ENCODE results near the gene NCOA7. TPM values are rescaled to one million over a fixed set of nuclear protein-coding genes. Genes with fewer than 3 reads are reported as not detected.

Gene NCOA7
- total and polyA plus RNA-seq, 2 of the 8 experiments (the other 6 are each of a cell fraction or from before 2014, with no cell fraction given) = 2.6 to 10.7 TPM

DNA sequence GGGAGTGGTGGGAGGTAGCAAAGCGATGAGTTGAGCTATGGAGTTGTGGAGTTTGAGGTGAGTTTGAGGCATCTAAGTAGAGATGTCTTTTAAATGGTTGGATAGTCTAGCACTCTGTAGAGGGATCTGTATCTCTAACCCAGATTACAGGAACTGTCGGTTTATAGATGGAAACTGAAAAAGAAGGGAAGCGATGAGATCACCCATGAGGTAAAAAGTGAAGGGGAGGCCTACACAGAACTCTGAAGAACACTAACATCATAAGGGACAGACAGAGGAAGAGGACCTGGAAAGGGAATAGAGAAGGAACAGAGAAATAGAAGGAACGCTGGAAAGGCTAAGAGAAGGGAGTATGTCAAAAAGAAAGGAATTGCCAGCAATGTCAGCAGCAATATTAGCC is 168.3 kb downstream of the NCOA7 start (continued):
- TF ChIP-seq, protein P1, sequence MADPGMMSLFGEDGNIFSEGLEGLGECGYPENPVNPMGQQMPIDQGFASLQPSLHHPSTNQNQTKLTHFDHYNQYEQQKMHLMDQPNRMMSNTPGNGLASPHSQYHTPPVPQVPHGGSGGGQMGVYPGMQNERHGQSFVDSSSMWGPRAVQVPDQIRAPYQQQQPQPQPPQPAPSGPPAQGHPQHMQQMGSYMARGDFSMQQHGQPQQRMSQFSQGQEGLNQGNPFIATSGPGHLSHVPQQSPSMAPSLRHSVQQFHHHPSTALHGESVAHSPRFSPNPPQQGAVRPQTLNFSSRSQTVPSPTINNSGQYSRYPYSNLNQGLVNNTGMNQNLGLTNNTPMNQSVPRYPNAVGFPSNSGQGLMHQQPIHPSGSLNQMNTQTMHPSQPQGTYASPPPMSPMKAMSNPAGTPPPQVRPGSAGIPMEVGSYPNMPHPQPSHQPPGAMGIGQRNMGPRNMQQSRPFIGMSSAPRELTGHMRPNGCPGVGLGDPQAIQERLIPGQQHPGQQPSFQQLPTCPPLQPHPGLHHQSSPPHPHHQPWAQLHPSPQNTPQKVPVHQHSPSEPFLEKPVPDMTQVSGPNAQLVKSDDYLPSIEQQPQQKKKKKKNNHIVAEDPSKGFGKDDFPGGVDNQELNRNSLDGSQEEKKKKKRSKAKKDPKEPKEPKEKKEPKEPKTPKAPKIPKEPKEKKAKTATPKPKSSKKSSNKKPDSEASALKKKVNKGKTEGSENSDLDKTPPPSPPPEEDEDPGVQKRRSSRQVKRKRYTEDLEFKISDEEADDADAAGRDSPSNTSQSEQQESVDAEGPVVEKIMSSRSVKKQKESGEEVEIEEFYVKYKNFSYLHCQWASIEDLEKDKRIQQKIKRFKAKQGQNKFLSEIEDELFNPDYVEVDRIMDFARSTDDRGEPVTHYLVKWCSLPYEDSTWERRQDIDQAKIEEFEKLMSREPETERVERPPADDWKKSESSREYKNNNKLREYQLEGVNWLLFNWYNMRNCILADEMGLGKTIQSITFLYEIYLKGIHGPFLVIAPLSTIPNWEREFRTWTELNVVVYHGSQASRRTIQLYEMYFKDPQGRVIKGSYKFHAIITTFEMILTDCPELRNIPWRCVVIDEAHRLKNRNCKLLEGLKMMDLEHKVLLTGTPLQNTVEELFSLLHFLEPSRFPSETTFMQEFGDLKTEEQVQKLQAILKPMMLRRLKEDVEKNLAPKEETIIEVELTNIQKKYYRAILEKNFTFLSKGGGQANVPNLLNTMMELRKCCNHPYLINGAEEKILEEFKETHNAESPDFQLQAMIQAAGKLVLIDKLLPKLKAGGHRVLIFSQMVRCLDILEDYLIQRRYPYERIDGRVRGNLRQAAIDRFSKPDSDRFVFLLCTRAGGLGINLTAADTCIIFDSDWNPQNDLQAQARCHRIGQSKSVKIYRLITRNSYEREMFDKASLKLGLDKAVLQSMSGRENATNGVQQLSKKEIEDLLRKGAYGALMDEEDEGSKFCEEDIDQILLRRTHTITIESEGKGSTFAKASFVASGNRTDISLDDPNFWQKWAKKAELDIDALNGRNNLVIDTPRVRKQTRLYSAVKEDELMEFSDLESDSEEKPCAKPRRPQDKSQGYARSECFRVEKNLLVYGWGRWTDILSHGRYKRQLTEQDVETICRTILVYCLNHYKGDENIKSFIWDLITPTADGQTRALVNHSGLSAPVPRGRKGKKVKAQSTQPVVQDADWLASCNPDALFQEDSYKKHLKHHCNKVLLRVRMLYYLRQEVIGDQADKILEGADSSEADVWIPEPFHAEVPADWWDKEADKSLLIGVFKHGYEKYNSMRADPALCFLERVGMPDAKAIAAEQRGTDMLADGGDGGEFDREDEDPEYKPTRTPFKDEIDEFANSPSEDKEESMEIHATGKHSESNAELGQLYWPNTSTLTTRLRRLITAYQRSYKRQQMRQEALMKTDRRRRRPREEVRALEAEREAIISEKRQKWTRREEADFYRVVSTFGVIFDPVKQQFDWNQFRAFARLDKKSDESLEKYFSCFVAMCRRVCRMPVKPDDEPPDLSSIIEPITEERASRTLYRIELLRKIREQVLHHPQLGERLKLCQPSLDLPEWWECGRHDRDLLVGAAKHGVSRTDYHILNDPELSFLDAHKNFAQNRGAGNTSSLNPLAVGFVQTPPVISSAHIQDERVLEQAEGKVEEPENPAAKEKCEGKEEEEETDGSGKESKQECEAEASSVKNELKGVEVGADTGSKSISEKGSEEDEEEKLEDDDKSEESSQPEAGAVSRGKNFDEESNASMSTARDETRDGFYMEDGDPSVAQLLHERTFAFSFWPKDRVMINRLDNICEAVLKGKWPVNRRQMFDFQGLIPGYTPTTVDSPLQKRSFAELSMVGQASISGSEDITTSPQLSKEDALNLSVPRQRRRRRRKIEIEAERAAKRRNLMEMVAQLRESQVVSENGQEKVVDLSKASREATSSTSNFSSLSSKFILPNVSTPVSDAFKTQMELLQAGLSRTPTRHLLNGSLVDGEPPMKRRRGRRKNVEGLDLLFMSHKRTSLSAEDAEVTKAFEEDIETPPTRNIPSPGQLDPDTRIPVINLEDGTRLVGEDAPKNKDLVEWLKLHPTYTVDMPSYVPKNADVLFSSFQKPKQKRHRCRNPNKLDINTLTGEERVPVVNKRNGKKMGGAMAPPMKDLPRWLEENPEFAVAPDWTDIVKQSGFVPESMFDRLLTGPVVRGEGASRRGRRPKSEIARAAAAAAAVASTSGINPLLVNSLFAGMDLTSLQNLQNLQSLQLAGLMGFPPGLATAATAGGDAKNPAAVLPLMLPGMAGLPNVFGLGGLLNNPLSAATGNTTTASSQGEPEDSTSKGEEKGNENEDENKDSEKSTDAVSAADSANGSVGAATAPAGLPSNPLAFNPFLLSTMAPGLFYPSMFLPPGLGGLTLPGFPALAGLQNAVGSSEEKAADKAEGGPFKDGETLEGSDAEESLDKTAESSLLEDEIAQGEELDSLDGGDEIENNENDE (IDR thresholded peaks at IDR 0.05; ENCODE audit: insufficient replicate concordance, low read length) = no peak
- TF ChIP-seq EP300 (IDR thresholded peaks at IDR 0.05; ENCODE audit: borderline replicate concordance in 1 of 2, low read depth in 2 of 2, low read length in 2 of 2) (no peak), SP4 (IDR thresholded peaks at IDR 0.05; ENCODE audit: low read length) (no peak), CBX8 (IDR thresholded peaks at IDR 0.05; ENCODE audit: borderline replicate concordance, low read depth, low read length) (no peak), EGR1 (IDR thresholded peaks at IDR 0.05; ENCODE audit: borderline replicate concordance, low read depth, low read length) (no peak), TAF7 (optimal IDR thresholded peaks at IDR 0.05; ENCODE audit: borderline replicate concordance, low read depth, low read length) (no peak), NANOG (IDR thresholded peaks at IDR 0.05; ENCODE audit: insufficient read depth, low read depth, low read length, poor library complexity, severe bottlenecking) (no peak), RXRA (IDR thresholded peaks at IDR 0.05; ENCODE audit: insufficient read depth, low read depth, low read length) (no peak), RAD21 (IDR thresholded peaks at IDR 0.05 in 1 of 2, conservative IDR thresholded peaks at IDR 0.05 in 1 of 2; ENCODE audit: low read depth in 2 of 2, low read length in 2 of 2) (no peak), SRF (IDR thresholded peaks at IDR 0.05; ENCODE audit: low read depth, low read length) (no peak)
- TF ChIP-seq, protein P2, sequence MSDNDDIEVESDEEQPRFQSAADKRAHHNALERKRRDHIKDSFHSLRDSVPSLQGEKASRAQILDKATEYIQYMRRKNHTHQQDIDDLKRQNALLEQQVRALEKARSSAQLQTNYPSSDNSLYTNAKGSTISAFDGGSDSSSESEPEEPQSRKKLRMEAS (IDR thresholded peaks at IDR 0.05) = no peak
